Neural cell (in vitro differentiated cells): ENCODE measurements around the gene DNAL4.

Source experiments
- MXI1 ChIP-seq: fragments of 450-650 bp; conservative IDR thresholded peaks from 2 replicates; pipeline ENCODE4 v1.6.1; 2014; ENCODE audit warnings: antibody characterized with exemption, mild to moderate bottlenecking; ENCODE audit not compliant: poor library complexity, severe bottlenecking
- SMC3 ChIP-seq: fragments of 450-650 bp; conservative IDR thresholded peaks from 2 replicates; pipeline ENCODE4 v1.6.1; 2014; ENCODE audit warnings: antibody characterized with exemption, mild to moderate bottlenecking, moderate library complexity; ENCODE audit not compliant: poor library complexity

- TF ChIP-seq MXI1 (no peak), SMC3 (no peak)
Observed at GRCh38 chr22:38768036-38768435, 25.9 kb downstream of the DNAL4 start.
